GM21515 (cell line): ENCODE measurements around the gene SNX8.
"Not testable (repeated sequence)": the region's sequence is repeated elsewhere in the genome, so short reads cannot be mapped to it uniquely, and the experiment has no call there.

Experiments
- ATAC-seq: cut with Tn5 transposase; IDR thresholded peaks from one replicate; pipeline ENCODE4 v1.9.1; 2021; ENCODE audit not compliant: unreplicated experiment

The SNX8 gene

GRCh38 chr7:2295936-2296620, 18.2 kb downstream of the SNX8 start:
- no peak for ATAC-seq

GRCh38 chr7:2290877-2291276, 23.4 kb downstream of the SNX8 start:
- ATAC-seq, result no peak

- no peak for ATAC-seq
Measured at GRCh38 chr7:2289621-2290020, 24.6 kb downstream of the SNX8 start.

GRCh38 chr7:2289111-2289586, 25.1 kb downstream of the SNX8 start:
- no peak for ATAC-seq

GRCh38 chr7:2288503-2288902, 25.7 kb downstream of the SNX8 start:
- ATAC-seq, result peak; percentile 44

- no peak for ATAC-seq
Measured at GRCh38 chr7:2287745-2288144, 26.5 kb downstream of the SNX8 start.

GRCh38 chr7:2283074-2283473, 31.2 kb downstream of the SNX8 start:
- no peak for ATAC-seq

- ATAC-seq, result no peak
Measured at GRCh38 chr7:2282185-2282751, 32.0 kb downstream of the SNX8 start.

- no peak for ATAC-seq
Measured at GRCh38 chr7:2281541-2281940, 32.7 kb downstream of the SNX8 start.

- ATAC-seq, result no peak
Measured at GRCh38 chr7:2280424-2280823, 33.8 kb downstream of the SNX8 start.

- no peak for ATAC-seq
Measured at GRCh38 chr7:2279896-2280295, 34.3 kb downstream of the SNX8 start.

- ATAC-seq, result no peak
Measured at GRCh38 chr7:2278026-2278425, 36.2 kb downstream of the SNX8 start.

- ATAC-seq, result no peak
Measured at GRCh38 chr7:2276107-2276506, 38.1 kb downstream of the SNX8 start.

- no peak for ATAC-seq
Measured at GRCh38 chr7:2275101-2275500, 39.1 kb downstream of the SNX8 start.

- ATAC-seq, result no peak
Measured at GRCh38 chr7:2274666-2275065, 39.6 kb downstream of the SNX8 start.

- no peak for ATAC-seq
Measured at GRCh38 chr7:2273866-2274265, 40.4 kb downstream of the SNX8 start.

- ATAC-seq, result no peak
Measured at GRCh38 chr7:2272031-2272430, 42.2 kb downstream of the SNX8 start.

- ATAC-seq, result no peak
Measured at GRCh38 chr7:2271273-2272026, 42.8 kb downstream of the SNX8 start.

- ATAC-seq, result no peak
Measured at GRCh38 chr7:2270495-2270894, 43.7 kb downstream of the SNX8 start.

- no peak for ATAC-seq
Measured at GRCh38 chr7:2269991-2270460, 44.2 kb downstream of the SNX8 start.

- ATAC-seq, result not testable (repeated sequence)
Measured at GRCh38 chr7:2269089-2269990, 44.9 kb downstream of the SNX8 start.
